ENCODE measurements around the gene AFF2.

DNA sequence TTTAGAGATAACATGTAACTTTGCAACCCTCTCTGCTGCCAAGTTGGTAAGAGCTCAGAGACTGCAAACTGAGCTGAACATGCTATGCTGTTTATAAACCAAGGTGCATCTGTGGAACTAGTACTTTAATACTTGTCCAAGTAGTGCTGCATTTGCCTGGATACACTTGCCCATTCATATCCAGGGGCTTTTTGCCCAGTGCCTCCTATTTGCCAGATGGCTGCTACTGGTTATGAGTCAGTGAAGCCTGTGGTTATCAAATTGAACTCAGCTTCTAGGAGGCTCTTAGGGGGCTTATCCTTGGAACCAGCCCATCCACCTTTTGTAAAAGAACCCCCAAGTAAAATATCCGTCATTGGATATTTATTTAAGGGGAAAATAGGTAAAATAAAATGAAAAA, 79.6 kb downstream of the AFF2 start:
- TF ChIP-seq POLR2AphosphoS5 (IDR thresholded peaks at IDR 0.05; ENCODE audit: insufficient read depth in 1 of 2, low read depth in 1 of 2) (no peak), POLR2A (IDR thresholded peaks at IDR 0.05) (no peak), CTCF (IDR thresholded peaks at IDR 0.05) (no peak)
